Measurements from ENCODE around the gene LRBA.

LRBA gene

GRCh38 chr4:150952167-150952845 is 62.8 kb downstream of the LRBA start:
- Histone ChIP-seq H3K4me1 (ENCODE audit: low read length) (peaks cover 7% of the 10 kb centered on the region), H3K9me2 (replicated peaks; ENCODE audit: insufficient read depth, low read length) (no peaks in the 10 kb centered on the region), H3F3A (ENCODE audit: insufficient read depth, low read length) (peaks cover 8% of the 10 kb centered on the region), H3K27me3 (replicated peaks; ENCODE audit: insufficient read depth, low read length) (no peaks in the 10 kb centered on the region), H3K9ac (ENCODE audit: low read length) (no peak overlapping the region), H3K79me2 (ENCODE audit: low read length) (peaks cover 54% of the 10 kb centered on the region), H4K20me1 (ENCODE audit: insufficient read depth, low read length) (0 out of 2 replicates have a peak, but pooled peaks cover 4% of the 10 kb centered on the region), H3K27ac (ENCODE audit: low read length) (no peak overlapping the region), H2AFZ (ENCODE audit: low read length) (no peak overlapping the region), H3K9me3 (replicated peaks; ENCODE audit: insufficient read depth, low read length) (no peaks in the 10 kb centered on the region), H3K4me3 (ENCODE audit: low read length) (no peak overlapping the region), H3K36me3 (replicated peaks; ENCODE audit: insufficient read depth, low read length) (no peaks in the 10 kb centered on the region), H3K4me2 (ENCODE audit: low read depth, low read length) (no peak overlapping the region)
- DNase-seq: no peak
- TF ChIP-seq CTCF (IDR thresholded peaks at IDR 0.05; ENCODE audit: low read length) (no peak), EZH2phosphoT487 (IDR thresholded peaks at IDR 0.05; ENCODE audit: low read length) (no peak), EZH2 (optimal IDR thresholded peaks at IDR 0.05; ENCODE audit: low read depth, low read length) (no peak)

- H2AFZ ChIP-seq (ENCODE audit: low read length): no peak overlapping the region
- peaks cover 51% of the 10 kb centered on the region for H3K79me2 ChIP-seq (ENCODE audit: low read length)
Observed at GRCh38 chr4:150950657-150951288, 64.3 kb downstream of the LRBA start.

GRCh38 chr4:150949943-150950342 is 65.1 kb downstream of the LRBA start:
- Histone ChIP-seq H3K9me2 (replicated peaks; ENCODE audit: insufficient read depth, low read length) (no peaks in the 10 kb centered on the region), H3K79me2 (ENCODE audit: low read length) (peaks cover 55% of the 10 kb centered on the region), H4K20me1 (ENCODE audit: insufficient read depth, low read length) (0 out of 2 replicates have a peak, but pooled peaks cover 4% of the 10 kb centered on the region), H3K4me2 (ENCODE audit: low read depth, low read length) (no peak overlapping the region), H3K27me3 (replicated peaks; ENCODE audit: insufficient read depth, low read length) (no peaks in the 10 kb centered on the region), H3K4me3 (ENCODE audit: low read length) (no peak overlapping the region), H3F3A (ENCODE audit: insufficient read depth, low read length) (peaks cover 4% of the 10 kb centered on the region; the same call in 1 of the 2 replicates), H2AFZ (ENCODE audit: low read length) (no peak overlapping the region), H3K4me1 (ENCODE audit: low read length) (peaks cover 11% of the 10 kb centered on the region), H3K9ac (ENCODE audit: low read length) (no peak overlapping the region), H3K36me3 (replicated peaks; ENCODE audit: insufficient read depth, low read length) (no peaks in the 10 kb centered on the region), H3K27ac (ENCODE audit: low read length) (no peak overlapping the region), H3K9me3 (replicated peaks; ENCODE audit: insufficient read depth, low read length) (no peaks in the 10 kb centered on the region)
- DNase-seq: no peak
- TF ChIP-seq EZH2phosphoT487 (IDR thresholded peaks at IDR 0.05; ENCODE audit: low read length): no peak
- TF ChIP-seq CTCF (IDR thresholded peaks at IDR 0.05; ENCODE audit: low read length): no peak
- TF ChIP-seq EZH2 (optimal IDR thresholded peaks at IDR 0.05; ENCODE audit: low read depth, low read length): no peak

More at GRCh38 chr4:150950657-150951288, 64.3 kb downstream of the LRBA start:
- Histone ChIP-seq H3F3A (ENCODE audit: insufficient read depth, low read length) (peaks cover 8% of the 10 kb centered on the region), H4K20me1 (ENCODE audit: insufficient read depth, low read length) (0 out of 2 replicates have a peak, but pooled peaks cover 4% of the 10 kb centered on the region), H3K4me1 (ENCODE audit: low read length) (peaks cover 7% of the 10 kb centered on the region), H3K4me3 (ENCODE audit: low read length) (no peak overlapping the region), H3K27me3 (replicated peaks; ENCODE audit: insufficient read depth, low read length) (no peaks in the 10 kb centered on the region), H3K27ac (ENCODE audit: low read length) (no peak overlapping the region), H3K9me2 (replicated peaks; ENCODE audit: insufficient read depth, low read length) (no peaks in the 10 kb centered on the region), H3K9me3 (replicated peaks; ENCODE audit: insufficient read depth, low read length) (no peaks in the 10 kb centered on the region), H3K4me2 (ENCODE audit: low read depth, low read length) (no peak overlapping the region), H3K9ac (ENCODE audit: low read length) (no peak overlapping the region), H3K36me3 (replicated peaks; ENCODE audit: insufficient read depth, low read length) (no peaks in the 10 kb centered on the region)
- TF ChIP-seq EZH2phosphoT487 (IDR thresholded peaks at IDR 0.05; ENCODE audit: low read length): no peak
- no peak for TF ChIP-seq EZH2 (optimal IDR thresholded peaks at IDR 0.05; ENCODE audit: low read depth, low read length)
- no peak for TF ChIP-seq CTCF (IDR thresholded peaks at IDR 0.05; ENCODE audit: low read length)
- DNase-seq: no peak

Measured in MM.1S (cell line).